PC-3 (cell line): ENCODE measurements around the gene MYO10. TPM values are rescaled to one million over a fixed set of nuclear protein-coding genes. Genes with fewer than 3 reads are reported as not detected.

ENCODE experiments used
- ATAC-seq: fragments of 200-7000 bp; cut with Tn5 transposase; 2 replicates; pipeline ENCODE4 v1.9.1; 2020; ENCODE audit warnings: mild to moderate bottlenecking, moderate library complexity
- BruUV-seq: library from RNA; stranded (reverse); fragments of 400-500 nt; replicated peaks from 2 replicates; lab custom pipeline; 2021; lab: Mats Ljungman, UMichigan
- CTCF ChIA-PET: fragments of 300-600 bp; sonication (Branson Sonifier 250); formaldehyde crosslinking; loops from one replicate; lab custom pipeline; 2022; ENCODE audit warnings: antibody characterized with exemption; lab: Charles Lee
- POLR2A ChIA-PET: fragments of 300-600 bp; sonication (Branson Sonifier 250); formaldehyde crosslinking; loops from one replicate; lab custom pipeline; 2022; ENCODE audit warnings: antibody characterized with exemption; ENCODE audit not compliant: unreplicated experiment; lab: Charles Lee
- DNase-seq: peaks from one replicate; pipeline ENCODE4 v3.0.0-alpha.2; 2015
- H2AFZ ChIP-seq: fragments of 300-600 bp; sonication (generic); 2 replicates; pipeline ENCODE4 v1.6.0; 2016; ENCODE audit warnings: antibody characterized with exemption, low read length
- H3F3A ChIP-seq: fragments of 300-600 bp; sonication (generic); one replicate; pipeline ENCODE4 v1.6.0; 2017; ENCODE audit warnings: antibody characterized with exemption, low read length, control low read depth, mild to moderate bottlenecking; ENCODE audit not compliant: unreplicated experiment
- H3K27ac ChIP-seq: fragments of 300-600 bp; sonication (generic); 2 replicates; pipeline ENCODE4 v1.5.1; 2016; ENCODE audit warnings: mild to moderate bottlenecking, low read length
- H3K27me3 ChIP-seq: fragments of 300-600 bp; sonication (generic); 2 replicates; pipeline ENCODE4 v1.6.1; 2016; ENCODE audit warnings: low read length, mixed read lengths
- H3K36me3 ChIP-seq: fragments of 300-600 bp; sonication (generic); 2 replicates; pipeline ENCODE4 v1.6.1; 2016; ENCODE audit warnings: low read depth, mixed run types, low read length, mixed read lengths
- H3K4me1 ChIP-seq: fragments of 300-600 bp; sonication (generic); 2 replicates; pipeline ENCODE4 v1.5.1; 2016; ENCODE audit warnings: low read length; ENCODE audit not compliant: insufficient read depth
- H3K4me2 ChIP-seq: fragments of 300-600 bp; sonication (generic); 2 replicates; pipeline ENCODE4 v1.6.0; 2016; ENCODE audit warnings: low read length
- H3K4me3 ChIP-seq: fragments of 300-600 bp; sonication (generic); 2 replicates; pipeline ENCODE4 v1.5.1; 2016; ENCODE audit warnings: mild to moderate bottlenecking, low read length, mixed read lengths
- H3K79me2 ChIP-seq: fragments of 300-600 bp; sonication (generic); 2 replicates; pipeline ENCODE4 v1.6.1; 2017; ENCODE audit warnings: low read length, mixed read lengths
- H3K9ac ChIP-seq: fragments of 300-600 bp; sonication (generic); 2 replicates; pipeline ENCODE4 v1.6.0; 2016; ENCODE audit warnings: mild to moderate bottlenecking, low read length
- H3K9me2 ChIP-seq: fragments of 300-600 bp; sonication (generic); replicated peaks from 2 replicates; pipeline ENCODE4 v1.6.1; 2016; ENCODE audit warnings: mixed run types, low read length, mixed read lengths
- H3K9me3 ChIP-seq: fragments of 300-600 bp; sonication (generic); 2 replicates; pipeline ENCODE4 v1.6.1; 2016; ENCODE audit warnings: low read length, mixed read lengths
- H4K20me1 ChIP-seq: fragments of 300-600 bp; sonication (generic); 2 replicates; pipeline ENCODE4 v1.6.1; 2016; ENCODE audit warnings: low read length, mixed read lengths
- CTCF ChIP-seq: fragments of 300-600 bp; sonication (generic); conservative IDR thresholded peaks from 2 replicates; pipeline ENCODE4 v1.5.1; 2017; ENCODE audit warnings: antibody characterized with exemption, low read depth, mild to moderate bottlenecking, low read length
- EZH2 ChIP-seq: fragments of 300-600 bp; sonication (generic); IDR thresholded peaks from one replicate; pipeline ENCODE4 v1.6.1; 2017; ENCODE audit warnings: antibody characterized with exemption, mild to moderate bottlenecking, low read length; ENCODE audit not compliant: unreplicated experiment
- EZH2phosphoT487 ChIP-seq: fragments of 300-600 bp; sonication (generic); IDR thresholded peaks from 2 replicates; pipeline ENCODE4 v1.6.1; 2018; ENCODE audit warnings: mild to moderate bottlenecking, antibody characterized with exemption, low read length, borderline replicate concordance
- intact Hi-C: fragments of 100-400 bp; cut with micrococcal nuclease; formaldehyde crosslinking; loops from 2 replicates; pipeline ENCODE4 v1.9.0; 2023
- total RNA-seq: library from RNA; depleted of rRNA; stranded (reverse); fragments of >200 nt; gene quantifications from 2 replicates; pipeline ENCODE4 v1.2.3, GENCODE V29; 2014

Gene MYO10
- total RNA-seq, 1 experiment from 2014 or later, result 52.3 TPM

DNA sequence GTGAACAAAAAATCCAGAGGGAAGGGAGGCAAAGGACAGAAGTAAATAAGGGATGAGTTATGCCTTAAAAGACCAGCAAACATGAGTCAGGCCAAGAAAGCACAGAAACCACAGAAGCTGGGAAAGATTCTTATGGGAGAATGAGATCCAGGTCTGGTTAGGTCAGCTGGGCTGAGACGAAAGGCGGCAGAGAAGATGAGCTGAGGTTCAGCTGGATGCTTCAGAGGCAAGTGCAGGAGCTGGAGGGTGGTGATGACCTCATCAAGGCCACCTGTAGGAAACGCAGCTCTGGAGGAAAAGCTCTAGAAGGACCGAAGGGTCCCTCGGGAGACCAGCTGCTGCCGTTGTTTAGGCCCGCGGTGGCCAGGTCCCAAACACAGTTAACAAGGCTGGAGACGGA is 152.0 kb downstream of the MYO10 start:
- ATAC-seq, result peak; percentile 35; the same call in 1 of the 2 replicates
- Histone ChIP-seq H3K4me3 (no peak overlapping the region), H3K27ac (no peak overlapping the region), H3K27me3 (no peaks in the 10 kb centered on the region), H3F3A (no peaks in the 10 kb centered on the region), H2AFZ (no peak overlapping the region), H3K79me2 (peaks cover 14% of the 10 kb centered on the region), H3K4me2 (no peak overlapping the region), H3K9ac (no peak overlapping the region), H3K9me2 (no peaks in the 10 kb centered on the region), H3K9me3 (no peaks in the 10 kb centered on the region), H3K36me3 (peaks cover 20% of the 10 kb centered on the region), H3K4me1 (no peaks in the 10 kb centered on the region), H4K20me1 (no peaks in the 10 kb centered on the region)
- BruUV-seq, result no TSS peak
- intact Hi-C loops, result no loop called here
- DNase-seq, result peak; percentile 50
- ChIA-PET POLR2A (no interaction called here), CTCF (interaction anchor here (0.7 kb wide), 1 partner anchor 250 kb away, joined by 3 read pairs; no protein-coding TSS in a partner anchor)
- TF ChIP-seq EZH2 (no peak), CTCF (no peak), EZH2phosphoT487 (no peak)

- Histone ChIP-seq H3K27ac (no peak overlapping the region), H3K9ac (no peak overlapping the region), H3K4me1 (no peaks in the 10 kb centered on the region), H2AFZ (no peak overlapping the region), H3K79me2 (peaks cover 14% of the 10 kb centered on the region), H3K9me3 (no peaks in the 10 kb centered on the region), H4K20me1 (no peaks in the 10 kb centered on the region), H3K9me2 (no peaks in the 10 kb centered on the region), H3K4me3 (no peak overlapping the region), H3K27me3 (no peaks in the 10 kb centered on the region), H3F3A (no peaks in the 10 kb centered on the region), H3K4me2 (no peak overlapping the region), H3K36me3 (peaks cover 26% of the 10 kb centered on the region)
- no TSS peak for BruUV-seq
- DNase-seq, result no peak
- POLR2A ChIA-PET, result interaction anchor here (0.8 kb wide), 1 partner anchor 73 kb away, joined by 5 read pairs; no protein-coding TSS in a partner anchor
- no peak for TF ChIP-seq EZH2
- no peak for TF ChIP-seq CTCF
- TF ChIP-seq EZH2phosphoT487, result no peak
- no peak for ATAC-seq
- CTCF ChIA-PET, result no interaction called here
- intact Hi-C loops, result no loop called here
Observed at GRCh38 chr5:16781828-16782626, 154.1 kb downstream of the MYO10 start.

GRCh38 chr5:16780325-16780724 is 155.8 kb downstream of the MYO10 start:
- H3K9me2 ChIP-seq, result no peaks in the 10 kb centered on the region
- no peak overlapping the region for H3K9ac ChIP-seq
- intact Hi-C loops, result no loop called here
- no peaks in the 10 kb centered on the region for H3K9me3 ChIP-seq
- ChIA-PET CTCF (no interaction called here), POLR2A (no interaction called here)
- H4K20me1 ChIP-seq, result no peaks in the 10 kb centered on the region
- DNase-seq (no peak), ATAC-seq (no peak)
- no TSS peak for BruUV-seq
- H2AFZ ChIP-seq, result no peak overlapping the region
- H3K79me2 ChIP-seq, result peaks cover 6% of the 10 kb centered on the region
- peaks cover 26% of the 10 kb centered on the region for H3K36me3 ChIP-seq
- no peak overlapping the region for H3K27ac ChIP-seq
- TF ChIP-seq EZH2 (no peak), CTCF (no peak), EZH2phosphoT487 (no peak)
- no peaks in the 10 kb centered on the region for H3F3A ChIP-seq
- no peaks in the 10 kb centered on the region for H3K27me3 ChIP-seq
- H3K4me2 ChIP-seq, result no peak overlapping the region
- no peak overlapping the region for H3K4me3 ChIP-seq
- H3K4me1 ChIP-seq, result no peaks in the 10 kb centered on the region
